Ascending aorta (tissue), 2 donors: ENCODE measurements around the gene CD300LD. TPM values are rescaled to one million over a fixed set of nuclear protein-coding genes. Genes with fewer than 3 reads are reported as not detected.

Experiments
- DNase-seq, 2 donors: peaks; one replicate each; pipeline ENCODE4 v3.0.0-alpha.2; 2019; ENCODE audit warnings: low spot score in 2 of 2
- H3K27ac ChIP-seq, 2 donors: fragments of 200-600 bp; sonication (generic); one replicate each; pipeline ENCODE4 v1.5.1; 2016 to 2017; ENCODE audit warnings: mild to moderate bottlenecking in 1 of 2
- H3K27me3 ChIP-seq: fragments of 200-600 bp; sonication (generic); one replicate; pipeline ENCODE4 v1.5.1; 2017
- H3K36me3 ChIP-seq, 2 donors: fragments of 200-600 bp; sonication (generic); one replicate each; pipeline ENCODE4 v1.5.1; 2016
- H3K4me1 ChIP-seq, 2 donors: fragments of 200-600 bp; sonication (generic); one replicate each; pipeline ENCODE4 v1.5.1; 2016 to 2017; ENCODE audit warnings: mild to moderate bottlenecking in 1 of 2
- H3K4me3 ChIP-seq, 2 donors: fragments of 200-600 bp; sonication (generic); one replicate each; pipeline ENCODE4 v1.5.1; 2016 to 2017; ENCODE audit warnings: mild to moderate bottlenecking in 1 of 2
- H3K9me3 ChIP-seq, 2 donors: fragments of 200-600 bp; sonication (generic); one replicate each; pipeline ENCODE4 v1.5.1; 2016
- intact Hi-C: fragments of 100-400 bp; cut with DNase I; formaldehyde crosslinking; loops from one replicate; pipeline ENCODE4 v1.15.1; 2023
- total RNA-seq: library from RNA; depleted of rRNA; stranded (reverse); fragments of >200 nt; gene quantifications from one replicate; pipeline ENCODE4 v1.1.0, GENCODE V29; 2016
- TF ChIP-seq, protein P1 (sequence below), 3 experiments: fragments of 200-600 bp in 2 of 3; fragments of 450-650 bp in 1 of 3; sonication (generic) in 2 of 3; IDR thresholded peaks; one replicate each; pipeline ENCODE4 v1.5.1; 2016 to 2019; ENCODE audit warnings: antibody characterized with exemption in 3 of 3, mild to moderate bottlenecking in 1 of 3, moderate library complexity in 1 of 3

The CD300LD gene
- total RNA-seq, 1 donor from 2014 or later = not detected

DNA sequence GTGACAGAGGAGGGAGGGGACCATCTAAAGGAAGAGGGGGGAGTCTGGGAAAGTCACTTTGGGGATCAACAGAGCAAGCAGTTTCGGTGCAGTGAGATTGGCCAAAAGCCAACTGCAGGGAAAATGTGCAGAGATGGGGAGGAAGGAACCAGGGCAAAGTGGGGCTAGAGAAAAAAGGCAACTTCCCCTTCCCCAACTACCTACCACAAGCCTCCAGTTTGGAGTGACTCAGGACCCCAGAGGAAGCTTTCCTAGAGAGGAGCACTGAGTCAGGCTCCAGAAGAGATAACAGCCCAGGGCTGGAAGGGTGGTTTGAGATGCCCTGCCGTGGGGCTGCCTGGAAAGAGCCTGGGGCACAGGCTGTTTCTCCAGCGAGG, 6.9 kb upstream of the CD300LD start:
- TF ChIP-seq, protein P1, sequence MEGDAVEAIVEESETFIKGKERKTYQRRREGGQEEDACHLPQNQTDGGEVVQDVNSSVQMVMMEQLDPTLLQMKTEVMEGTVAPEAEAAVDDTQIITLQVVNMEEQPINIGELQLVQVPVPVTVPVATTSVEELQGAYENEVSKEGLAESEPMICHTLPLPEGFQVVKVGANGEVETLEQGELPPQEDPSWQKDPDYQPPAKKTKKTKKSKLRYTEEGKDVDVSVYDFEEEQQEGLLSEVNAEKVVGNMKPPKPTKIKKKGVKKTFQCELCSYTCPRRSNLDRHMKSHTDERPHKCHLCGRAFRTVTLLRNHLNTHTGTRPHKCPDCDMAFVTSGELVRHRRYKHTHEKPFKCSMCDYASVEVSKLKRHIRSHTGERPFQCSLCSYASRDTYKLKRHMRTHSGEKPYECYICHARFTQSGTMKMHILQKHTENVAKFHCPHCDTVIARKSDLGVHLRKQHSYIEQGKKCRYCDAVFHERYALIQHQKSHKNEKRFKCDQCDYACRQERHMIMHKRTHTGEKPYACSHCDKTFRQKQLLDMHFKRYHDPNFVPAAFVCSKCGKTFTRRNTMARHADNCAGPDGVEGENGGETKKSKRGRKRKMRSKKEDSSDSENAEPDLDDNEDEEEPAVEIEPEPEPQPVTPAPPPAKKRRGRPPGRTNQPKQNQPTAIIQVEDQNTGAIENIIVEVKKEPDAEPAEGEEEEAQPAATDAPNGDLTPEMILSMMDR (IDR thresholded peaks at IDR 0.05) = no peak
- no peak for DNase-seq
- intact Hi-C loops = no loop called here
- Histone ChIP-seq H3K4me1 (no peaks in the 10 kb centered on the region), H3K27ac (no peak overlapping the region), H3K4me3 (no peak overlapping the region), H3K36me3 (no peaks in the 10 kb centered on the region), H3K27me3 (no peaks in the 10 kb centered on the region), H3K9me3 (no peaks in the 10 kb centered on the region)

DNA sequence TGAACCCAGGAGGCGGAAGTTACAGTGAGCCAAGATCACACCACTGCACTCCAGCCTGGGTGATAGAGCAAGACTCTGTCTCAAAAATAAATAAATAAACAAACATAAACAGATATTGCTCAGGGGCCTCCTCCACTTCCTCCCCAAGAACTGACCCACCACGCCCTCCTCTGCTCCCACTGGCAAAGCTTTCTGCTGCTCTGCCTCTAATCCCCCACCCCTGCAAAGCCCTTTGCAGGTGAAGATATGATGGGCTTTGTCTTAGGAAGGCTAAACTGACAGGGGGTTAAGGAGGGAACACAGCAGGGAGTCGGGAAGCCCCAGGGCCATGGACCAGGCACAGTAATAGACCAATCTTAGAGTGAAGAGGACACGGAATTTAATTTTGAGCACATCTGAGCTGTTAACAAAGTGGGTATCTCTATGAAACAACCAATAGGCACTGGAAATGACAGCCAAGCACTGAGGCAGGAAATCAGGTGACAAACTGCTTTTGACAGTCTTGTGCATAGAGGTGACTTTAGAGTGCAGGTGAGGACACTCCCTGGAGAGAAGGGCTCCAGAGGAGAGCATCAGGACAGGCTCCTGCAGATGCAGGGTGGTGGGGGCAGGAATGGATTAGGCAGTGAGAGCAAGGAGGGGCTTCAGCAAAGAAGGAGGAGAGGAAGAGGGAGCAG, 6.4 kb upstream of the CD300LD start:
- H3K36me3 ChIP-seq = no peaks in the 10 kb centered on the region
- no peak for DNase-seq
- no peaks in the 10 kb centered on the region for H3K27me3 ChIP-seq
- H3K4me3 ChIP-seq = no peak overlapping the region
- intact Hi-C loops = no loop called here
- H3K27ac ChIP-seq = no peak overlapping the region
- no peaks in the 10 kb centered on the region for H3K4me1 ChIP-seq
- H3K9me3 ChIP-seq = no peaks in the 10 kb centered on the region
- TF ChIP-seq, protein P1 (IDR thresholded peaks at IDR 0.05) = no peak

DNA sequence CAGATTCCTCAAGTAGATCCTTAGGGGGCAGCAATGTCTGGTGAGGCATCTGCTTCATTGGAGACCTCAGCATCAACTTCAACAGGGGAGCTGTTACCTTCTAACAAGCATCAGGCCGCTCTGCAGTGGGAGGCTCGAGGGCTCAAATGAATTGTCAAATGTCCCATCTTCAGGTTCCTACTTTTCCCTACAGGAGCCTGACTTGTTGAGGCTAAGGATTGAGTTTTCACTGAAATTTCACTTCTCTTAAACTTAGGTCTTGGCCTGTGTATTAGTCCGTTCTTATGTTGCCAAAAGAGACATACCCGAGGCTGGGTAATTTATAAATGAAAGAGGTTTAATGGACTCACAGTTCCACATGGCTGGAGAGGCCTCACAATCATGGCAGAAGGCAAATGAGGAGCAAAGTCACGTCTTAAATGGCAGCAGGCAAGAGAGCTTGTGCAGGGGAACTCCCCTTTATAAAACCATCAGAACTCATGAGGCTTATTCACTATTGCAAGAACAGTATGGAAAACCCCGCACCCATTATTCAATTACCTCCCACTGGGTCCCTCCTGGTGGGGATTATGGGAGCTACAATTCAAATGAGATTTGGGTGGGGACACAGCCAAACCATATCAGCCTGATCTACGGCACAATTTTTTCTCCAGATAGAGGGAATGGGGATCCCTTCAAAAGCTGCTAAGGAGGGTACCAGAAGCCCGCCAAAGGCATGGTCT, 5.1 kb upstream of the CD300LD start:
- TF ChIP-seq, protein P1 (IDR thresholded peaks at IDR 0.05) = no peak
- Histone ChIP-seq H3K27me3 (no peaks in the 10 kb centered on the region), H3K27ac (no peak overlapping the region), H3K9me3 (no peaks in the 10 kb centered on the region), H3K4me1 (no peaks in the 10 kb centered on the region), H3K36me3 (no peaks in the 10 kb centered on the region), H3K4me3 (no peak overlapping the region)
- intact Hi-C loops = no loop called here
- DNase-seq = no peak

DNA sequence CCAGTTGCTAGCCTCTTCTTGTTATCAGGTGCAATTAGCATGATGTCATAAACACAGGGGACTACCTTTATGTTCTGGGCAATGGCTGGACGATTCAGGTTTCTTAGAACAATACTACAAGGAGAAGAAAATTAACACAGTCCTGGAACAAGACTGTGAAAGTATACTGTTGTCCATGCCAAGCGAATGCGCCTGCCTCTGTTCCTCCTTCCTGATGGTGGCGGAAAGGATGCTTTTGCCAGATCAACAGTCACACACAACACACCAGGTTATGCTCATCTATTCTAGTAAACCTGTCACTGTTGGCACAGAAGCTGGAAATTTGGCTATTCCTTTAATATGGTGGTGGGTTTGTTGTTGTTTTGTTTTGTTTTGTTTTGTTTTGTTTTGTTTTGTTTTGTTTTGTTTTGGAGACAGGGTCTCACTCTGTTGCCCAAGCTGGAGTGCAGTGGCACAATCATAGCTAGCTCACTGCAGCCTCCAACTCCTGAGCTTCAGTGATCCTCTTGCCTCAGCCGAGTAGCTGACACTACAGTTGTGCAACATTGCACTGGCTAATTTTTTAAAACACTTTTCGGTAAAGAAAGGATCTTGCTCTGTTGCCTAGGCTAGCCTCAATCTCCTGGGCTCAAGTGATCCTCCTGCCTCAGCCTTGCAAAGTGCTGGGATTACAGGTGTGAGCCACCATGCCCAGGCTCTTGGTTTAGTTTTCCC, 3.1 kb upstream of the CD300LD start:
- Histone ChIP-seq H3K27me3 (no peaks in the 10 kb centered on the region), H3K27ac (no peak overlapping the region), H3K9me3 (no peaks in the 10 kb centered on the region), H3K4me1 (no peaks in the 10 kb centered on the region), H3K36me3 (no peaks in the 10 kb centered on the region), H3K4me3 (no peak overlapping the region)
- TF ChIP-seq, protein P1 (IDR thresholded peaks at IDR 0.05) = no peak
- intact Hi-C loops = no loop called here
- DNase-seq = no peak

DNA sequence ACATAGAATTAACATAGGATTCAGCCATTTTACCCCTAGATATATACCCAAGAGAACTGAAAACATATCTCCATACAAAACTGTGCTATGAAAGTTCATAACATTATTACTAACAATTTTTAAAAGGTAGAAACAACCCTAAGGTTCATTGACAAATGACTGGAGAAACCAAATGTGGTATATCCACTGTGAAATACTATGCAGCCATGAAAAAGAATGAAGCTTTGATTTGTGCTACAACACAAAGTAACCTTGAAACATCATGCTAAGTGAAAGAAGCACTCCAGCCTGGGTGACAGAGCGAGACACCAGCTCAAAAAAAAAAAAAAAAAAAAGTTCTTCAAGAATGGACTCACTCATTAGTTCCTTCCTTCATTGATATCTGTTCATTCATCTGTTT, 580 bp downstream of the CD300LD start:
- intact Hi-C loops = no loop called here
- Histone ChIP-seq H3K9me3 (no peaks in the 10 kb centered on the region), H3K36me3 (no peaks in the 10 kb centered on the region), H3K4me3 (no peak overlapping the region), H3K27me3 (no peaks in the 10 kb centered on the region), H3K27ac (no peak overlapping the region), H3K4me1 (no peaks in the 10 kb centered on the region)
- TF ChIP-seq, protein P1 (IDR thresholded peaks at IDR 0.05) = no peak
- no peak for DNase-seq
